Mesendoderm (in vitro differentiated cells): ENCODE measurements around the gene ALDH16A1.

Experiments
- DNase-seq: peaks from one replicate; pipeline ENCODE4 v3.0.0; 2013
- H2AK5ac ChIP-seq: 2 replicates; pipeline ENCODE4 v1.6.1; 2013; ENCODE audit warnings: low read length, inconsistent platforms
- H2BK120ac ChIP-seq: 2 replicates; pipeline ENCODE4 v1.6.1; 2013; ENCODE audit warnings: low read depth, mild to moderate bottlenecking, low read length, moderate library complexity, mixed read lengths
- H2BK15ac ChIP-seq: replicated peaks from 2 replicates; pipeline ENCODE4 v1.6.1; 2013; ENCODE audit warnings: low read depth, mild to moderate bottlenecking, moderate library complexity
- H2BK5ac ChIP-seq: 2 replicates; pipeline ENCODE4 v1.6.1; 2013; ENCODE audit warnings: low read length, inconsistent platforms
- H3K18ac ChIP-seq: 2 replicates; pipeline ENCODE4 v1.6.1; 2013; ENCODE audit warnings: mild to moderate bottlenecking, low read length, mixed read lengths
- H3K23ac ChIP-seq: one replicate; pipeline ENCODE4 v1.6.1; 2013; ENCODE audit warnings: low read length
- H3K27ac ChIP-seq: 2 replicates; pipeline ENCODE4 v1.5.1; 2013; ENCODE audit warnings: low read depth, mild to moderate bottlenecking, inconsistent platforms, low read length, moderate library complexity
- H3K27me3 ChIP-seq: 2 replicates; pipeline ENCODE4 v1.6.1; 2013; ENCODE audit warnings: low read length, control low read depth, mild to moderate bottlenecking, inconsistent platforms; ENCODE audit not compliant: insufficient read depth, poor library complexity
- H3K36me3 ChIP-seq: 2 replicates; pipeline ENCODE4 v1.6.1; 2013; ENCODE audit warnings: low read length, inconsistent platforms; ENCODE audit not compliant: control insufficient read depth, insufficient read depth
- H3K4ac ChIP-seq: one replicate; pipeline ENCODE4 v1.6.1; 2013; ENCODE audit warnings: low read depth, mild to moderate bottlenecking, low read length, moderate library complexity
- H3K4me1 ChIP-seq: 2 replicates; pipeline ENCODE4 v1.6.1; 2013; ENCODE audit warnings: low read depth, low read length, inconsistent platforms; ENCODE audit not compliant: control insufficient read depth
- H3K4me2 ChIP-seq: 2 replicates; pipeline ENCODE4 v1.6.1; 2013; ENCODE audit warnings: low read length
- H3K4me3 ChIP-seq: 2 replicates; pipeline ENCODE4 v1.5.1; 2013; ENCODE audit warnings: mild to moderate bottlenecking, low read length
- H3K56ac ChIP-seq: one replicate; pipeline ENCODE4 v1.6.1; 2013; ENCODE audit warnings: low read length
- H3K79me1 ChIP-seq: 2 replicates; pipeline ENCODE4 v1.6.1; 2013; ENCODE audit warnings: low read length, inconsistent platforms
- H3K79me2 ChIP-seq: 2 replicates; pipeline ENCODE4 v1.6.1; 2013; ENCODE audit warnings: mild to moderate bottlenecking, low read length; ENCODE audit not compliant: control insufficient read depth, insufficient read depth
- H3K9ac ChIP-seq: 2 replicates; pipeline ENCODE4 v1.6.1; 2013; ENCODE audit warnings: low read length, inconsistent platforms
- H4K5ac ChIP-seq: one replicate; pipeline ENCODE4 v1.6.1; 2013; ENCODE audit warnings: low read length
- H4K8ac ChIP-seq: one replicate; pipeline ENCODE4 v1.6.1; 2013; ENCODE audit warnings: low read depth, mild to moderate bottlenecking, control low read depth, low read length, moderate library complexity
- WGBS: extraction: QIAGEN DNeasy Blood & Tissue Kit; methylation state at CpG from one replicate; pipeline ENCODE4 v1.1.7; 2013; ENCODE audit warnings: low lambda C conversion rate, missing lambda C conversion rate; ENCODE audit not compliant: insufficient coverage; ENCODE audit errors: extremely low coverage; 5-methylcytosine and 5-hydroxymethylcytosine counted together

ALDH16A1 gene

GRCh38 chr19:49415810-49416200 lies 37.2 kb upstream of the ALDH16A1 start:
- no peaks in the 10 kb centered on the region for H3K27me3 ChIP-seq

GRCh38 chr19:49417088-49417487 lies 35.9 kb upstream of the ALDH16A1 start:
- Histone ChIP-seq H3K4ac (no peak overlapping the region), H4K8ac (no peak overlapping the region), H3K23ac (no peak overlapping the region), H3K4me1 (peaks cover 4% of the 10 kb centered on the region), H2BK120ac (no peak overlapping the region), H4K5ac (no peak overlapping the region), H3K18ac (no peak overlapping the region), H3K4me2 (no peak overlapping the region), H2AK5ac (no peak overlapping the region), H3K36me3 (no peaks in the 10 kb centered on the region), H3K79me1 (no peaks in the 10 kb centered on the region), H2BK5ac (no peak overlapping the region), H3K4me3 (no peak overlapping the region), H3K79me2 (no peaks in the 10 kb centered on the region), H2BK15ac (no peak overlapping the region), H3K56ac (no peak overlapping the region), H3K27me3 (peaks cover 7% of the 10 kb centered on the region), H3K9ac (no peak overlapping the region), H3K27ac (no peak overlapping the region)
- no CpG with 5 or more reads among the region's 7 CpGs for WGBS
- no peak for DNase-seq

More at GRCh38 chr19:49415810-49416200, 37.2 kb upstream of the ALDH16A1 start:
- Histone ChIP-seq H2BK120ac (no peak overlapping the region), H4K5ac (no peak overlapping the region), H3K56ac (no peak overlapping the region), H2BK5ac (no peak overlapping the region), H3K4ac (no peak overlapping the region), H3K4me3 (no peak overlapping the region), H3K18ac (no peak overlapping the region), H2AK5ac (no peak overlapping the region), H4K8ac (no peak overlapping the region), H3K23ac (no peak overlapping the region), H3K9ac (no peak overlapping the region), H3K27ac (no peak overlapping the region), H3K79me1 (no peaks in the 10 kb centered on the region), H3K79me2 (no peaks in the 10 kb centered on the region), H3K4me1 (peaks cover 4% of the 10 kb centered on the region), H2BK15ac (no peak overlapping the region), H3K4me2 (no peak overlapping the region), H3K36me3 (no peaks in the 10 kb centered on the region)
- WGBS, result no CpG with 5 or more reads among the region's 2 CpGs
- no peak for DNase-seq

GRCh38 chr19:49418511-49418910 lies 34.5 kb upstream of the ALDH16A1 start:
- Histone ChIP-seq H3K23ac (no peak overlapping the region), H3K4me1 (no peaks in the 10 kb centered on the region), H3K4me2 (no peak overlapping the region), H4K8ac (no peak overlapping the region), H2BK15ac (no peak overlapping the region), H2BK5ac (no peak overlapping the region), H3K27ac (no peak overlapping the region), H2BK120ac (no peak overlapping the region), H3K56ac (no peak overlapping the region), H3K9ac (no peak overlapping the region), H2AK5ac (no peak overlapping the region), H3K36me3 (no peaks in the 10 kb centered on the region), H3K79me1 (no peaks in the 10 kb centered on the region), H3K18ac (no peak overlapping the region), H3K27me3 (peaks cover 22% of the 10 kb centered on the region), H3K79me2 (no peaks in the 10 kb centered on the region), H4K5ac (no peak overlapping the region), H3K4ac (no peak overlapping the region), H3K4me3 (no peak overlapping the region)
- no peak for DNase-seq
- WGBS, result no CpG with 5 or more reads among the region's 5 CpGs

- H2AK5ac ChIP-seq, result no peak overlapping the region
Observed at GRCh38 chr19:49419173-49419572, 33.9 kb upstream of the ALDH16A1 start.

GRCh38 chr19:49420227-49420626 lies 32.8 kb upstream of the ALDH16A1 start:
- Histone ChIP-seq H4K8ac (no peak overlapping the region), H3K9ac (no peak overlapping the region), H3K23ac (no peak overlapping the region), H3K18ac (no peak overlapping the region), H3K4me3 (no peak overlapping the region), H3K4ac (no peak overlapping the region), H3K79me2 (no peaks in the 10 kb centered on the region), H2AK5ac (no peak overlapping the region), H3K27ac (no peak overlapping the region), H3K36me3 (no peaks in the 10 kb centered on the region), H3K4me2 (no peak overlapping the region), H4K5ac (no peak overlapping the region), H2BK120ac (no peak overlapping the region), H3K27me3 (peaks cover 30% of the 10 kb centered on the region), H2BK5ac (no peak overlapping the region), H2BK15ac (no peak overlapping the region), H3K79me1 (no peaks in the 10 kb centered on the region), H3K56ac (no peak overlapping the region), H3K4me1 (no peaks in the 10 kb centered on the region)
- no CpG with 5 or more reads among the region's 2 CpGs for WGBS
- DNase-seq, result no peak

More at GRCh38 chr19:49419173-49419572, 33.9 kb upstream of the ALDH16A1 start:
- Histone ChIP-seq H3K4me1 (no peaks in the 10 kb centered on the region), H3K36me3 (no peaks in the 10 kb centered on the region), H3K56ac (no peak overlapping the region), H4K5ac (no peak overlapping the region), H3K4ac (no peak overlapping the region), H3K27ac (no peak overlapping the region), H2BK5ac (no peak overlapping the region), H3K9ac (no peak overlapping the region), H4K8ac (no peak overlapping the region), H2BK120ac (no peak overlapping the region), H3K23ac (no peak overlapping the region), H3K79me2 (no peaks in the 10 kb centered on the region), H3K27me3 (peaks cover 27% of the 10 kb centered on the region), H3K4me3 (no peak overlapping the region), H3K79me1 (no peaks in the 10 kb centered on the region), H3K18ac (no peak overlapping the region), H2BK15ac (no peak overlapping the region), H3K4me2 (no peak overlapping the region)
- no CpG with 5 or more reads among the region's 2 CpGs for whole genome bisulfite sequencing
- no peak for DNase-seq
